IgD-negative memory B cell (primary cell): Measurements from ENCODE around the gene DENND6B. TPM values are rescaled to one million over a fixed set of nuclear protein-coding genes. Genes with fewer than 3 reads are reported as not detected.
"Not testable (repeated sequence)": the region's sequence is repeated elsewhere in the genome, so short reads cannot be mapped to it uniquely, and the experiment has no call there.

Source experiments
- H3K27ac Mint-ChIP-seq, 3 donors: one replicate each; pipeline ENCODE4 v1.8.0; 2020 to 2022; ENCODE audit warnings: mild to moderate bottlenecking in 3 of 3, mixed read lengths in 3 of 3, moderate library complexity in 1 of 3
- H3K27me3 Mint-ChIP-seq: one replicate; pipeline ENCODE4 v1.8.0; 2021; ENCODE audit warnings: mixed read lengths
- H3K36me3 Mint-ChIP-seq: one replicate; pipeline ENCODE4 v1.8.0; 2020; ENCODE audit warnings: mild to moderate bottlenecking, mixed read lengths
- H3K4me1 Mint-ChIP-seq, 3 donors: one replicate each; pipeline ENCODE4 v1.8.0; 2020 to 2022; ENCODE audit warnings: mixed read lengths in 3 of 3, mild to moderate bottlenecking in 1 of 3
- H3K4me3 Mint-ChIP-seq, 4 donors: one replicate each; pipeline ENCODE4 v1.8.0; 2020 to 2022; ENCODE audit warnings: mild to moderate bottlenecking in 4 of 4, mixed read lengths in 4 of 4, moderate library complexity in 3 of 4
- H3K9me3 Mint-ChIP-seq, 3 donors: one replicate each; pipeline ENCODE4 v1.8.0; 2020 to 2021; ENCODE audit warnings: mixed read lengths in 3 of 3, mild to moderate bottlenecking in 1 of 3
- polyA plus RNA-seq: library from polyadenylated mRNA; unstranded; fragments of 300-500 nt; fragmentation: Illumina TruSeq; gene quantifications from one replicate; pipeline ENCODE4 v1.2.3, GENCODE V29; 2021

Gene DENND6B
- polyA plus RNA-seq, 1 donor from 2014 or later, result 1.2 TPM

DNA sequence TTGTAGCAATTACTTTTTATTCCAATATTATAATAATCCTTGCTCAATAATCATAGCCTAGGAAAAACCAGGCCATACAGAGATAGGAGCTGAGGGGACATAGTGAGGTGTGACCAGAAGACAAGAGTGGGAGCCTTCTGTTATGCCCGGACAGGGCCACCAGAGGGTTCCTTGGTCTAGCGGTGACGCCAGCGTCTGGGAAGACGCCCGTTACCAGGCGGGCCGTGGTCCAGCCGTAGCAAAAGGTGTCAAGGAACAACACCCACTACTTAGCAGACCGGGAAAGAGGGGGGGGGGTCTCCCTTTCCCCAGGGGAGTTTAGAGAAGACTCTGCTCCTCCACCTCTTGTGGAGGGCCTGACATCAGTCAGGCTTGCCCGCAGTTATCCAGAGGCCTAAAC is 53.5 kb downstream of the DENND6B start:
- peak overlapping the region in 2 of 3 donors; percentile 38 to 88 for H3K27ac Mint-ChIP-seq
- not testable (repeated sequence) for H3K4me1 Mint-ChIP-seq, H3K36me3 Mint-ChIP-seq, H3K27me3 Mint-ChIP-seq, H3K9me3 Mint-ChIP-seq, H3K4me3 Mint-ChIP-seq

DNA sequence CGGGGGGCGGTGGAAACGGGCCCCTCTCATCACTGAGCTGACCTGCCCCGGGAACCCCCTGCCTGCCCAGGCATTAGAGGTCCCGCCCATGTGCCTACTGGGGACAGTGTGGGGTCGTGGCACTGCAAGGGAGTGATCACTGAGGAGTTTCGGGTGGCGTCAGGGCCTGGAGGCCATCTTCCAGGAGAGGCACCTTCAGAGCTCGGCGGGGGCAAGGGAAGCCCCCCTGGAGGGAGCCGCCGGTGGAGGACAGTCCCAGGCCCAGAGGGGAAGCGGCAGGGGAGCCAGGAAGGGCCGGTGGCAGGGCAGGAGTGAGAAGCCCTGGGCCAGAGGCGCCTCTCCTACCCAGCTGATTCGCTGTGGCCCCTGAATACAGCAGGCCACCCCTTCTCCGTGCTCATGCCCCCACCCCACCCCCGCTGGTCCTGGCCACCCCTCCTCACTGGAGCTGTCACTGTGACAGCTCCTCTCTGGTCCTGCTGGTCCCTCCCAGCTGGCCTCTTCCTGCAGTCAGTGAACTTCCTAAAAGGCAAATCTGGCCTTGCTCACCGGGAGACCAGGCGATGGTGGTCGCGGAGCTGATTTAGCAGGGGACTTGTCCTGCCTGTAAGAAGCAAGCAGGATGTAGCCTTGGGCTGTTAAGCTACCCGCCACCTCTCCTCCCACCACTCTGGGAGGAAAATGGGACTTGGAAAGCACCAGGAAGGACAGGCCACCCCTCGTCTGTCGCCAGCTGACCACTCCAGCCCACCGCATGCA is 54.6 kb downstream of the DENND6B start:
- H3K27ac Mint-ChIP-seq, result no peak overlapping the region
- no peaks in the 10 kb centered on the region for H3K36me3 Mint-ChIP-seq
- H3K27me3 Mint-ChIP-seq, result peaks cover 5% of the 10 kb centered on the region
- H3K4me3 Mint-ChIP-seq, result peak overlapping the region in 3 of 4 donors; percentile 1 to 74 (median 16)
- H3K9me3 Mint-ChIP-seq, result no peaks in the 10 kb centered on the region
- peaks cover 0 to 4% (median 2%) of the 10 kb centered on the region in 3 donors for H3K4me1 Mint-ChIP-seq

DNA sequence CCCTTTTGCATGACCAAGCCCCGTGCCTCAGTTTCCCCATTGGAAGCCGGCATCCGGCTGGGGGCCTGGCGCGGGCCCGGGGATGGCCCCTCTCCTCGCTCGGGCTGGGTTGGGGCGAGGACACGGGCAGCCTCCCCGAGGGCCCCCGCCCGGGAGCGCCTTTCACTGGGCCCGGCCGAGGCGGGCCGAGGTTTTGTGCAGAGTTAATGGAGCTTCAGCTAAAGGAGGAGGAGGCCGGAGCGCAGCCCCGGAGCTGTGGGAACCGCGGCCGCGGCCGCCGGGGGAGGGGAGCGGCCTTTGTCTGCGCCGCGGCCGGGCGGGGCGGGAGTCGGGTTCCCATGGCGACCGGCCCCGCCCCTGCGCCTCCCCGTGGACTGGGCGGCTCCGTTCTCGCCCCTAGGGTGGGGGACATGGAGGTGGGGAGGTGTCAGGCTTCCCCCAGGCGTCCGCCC is 55.3 kb downstream of the DENND6B start:
- Mint-ChIP-seq H3K4me3 (peak overlapping the region in 2 of 4 donors; percentile 81 to 84), H3K36me3 (no peaks in the 10 kb centered on the region), H3K4me1 (peaks cover 0 to 4% (median 2%) of the 10 kb centered on the region in 3 donors), H3K27ac (no peak overlapping the region), H3K27me3 (peaks cover 5% of the 10 kb centered on the region), H3K9me3 (no peaks in the 10 kb centered on the region)

DNA sequence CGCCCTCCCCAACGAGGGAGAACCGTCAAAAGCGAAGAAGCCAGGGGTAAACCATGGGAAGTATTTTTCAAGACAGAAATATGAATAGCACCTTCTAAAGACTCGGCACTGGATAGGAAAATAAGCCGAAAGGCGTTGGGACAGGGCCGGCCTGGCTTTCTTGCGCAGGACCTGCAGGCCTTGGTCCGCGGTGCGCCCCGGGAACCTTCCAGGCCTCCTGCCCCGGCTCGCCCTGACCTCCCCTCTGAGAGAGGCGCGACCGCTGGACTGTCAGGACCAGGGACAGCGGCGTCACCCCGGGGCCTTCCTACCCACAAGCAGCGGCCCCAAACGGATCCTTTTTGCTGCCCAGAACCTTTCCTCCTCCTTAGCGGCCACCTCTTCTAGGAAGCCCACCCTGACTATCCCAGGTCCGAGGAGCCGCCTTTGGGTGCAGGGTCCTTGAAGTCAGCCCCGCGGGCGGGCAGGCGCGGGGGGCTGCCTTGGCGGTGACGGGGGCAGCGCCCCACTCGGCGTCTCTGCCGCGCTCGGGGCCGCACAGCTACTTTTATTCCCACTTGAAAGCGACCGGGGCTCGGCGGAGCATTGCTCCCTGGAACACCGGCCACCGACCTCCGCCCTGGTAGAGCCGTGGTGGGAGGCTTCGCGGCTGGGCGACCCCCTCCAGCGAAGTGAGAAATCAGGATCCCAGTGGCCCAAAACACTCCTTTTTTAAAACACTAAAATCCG is 56.0 kb downstream of the DENND6B start:
- Mint-ChIP-seq H3K9me3 (no peaks in the 10 kb centered on the region), H3K4me3 (peak overlapping the region; percentile 79 to 90 (median 86)), H3K27ac (peak overlapping the region; percentile 9 to 86 (median 16)), H3K27me3 (peaks cover 5% of the 10 kb centered on the region), H3K36me3 (no peaks in the 10 kb centered on the region), H3K4me1 (peaks cover 0 to 4% (median 2%) of the 10 kb centered on the region in 3 donors)

DNA sequence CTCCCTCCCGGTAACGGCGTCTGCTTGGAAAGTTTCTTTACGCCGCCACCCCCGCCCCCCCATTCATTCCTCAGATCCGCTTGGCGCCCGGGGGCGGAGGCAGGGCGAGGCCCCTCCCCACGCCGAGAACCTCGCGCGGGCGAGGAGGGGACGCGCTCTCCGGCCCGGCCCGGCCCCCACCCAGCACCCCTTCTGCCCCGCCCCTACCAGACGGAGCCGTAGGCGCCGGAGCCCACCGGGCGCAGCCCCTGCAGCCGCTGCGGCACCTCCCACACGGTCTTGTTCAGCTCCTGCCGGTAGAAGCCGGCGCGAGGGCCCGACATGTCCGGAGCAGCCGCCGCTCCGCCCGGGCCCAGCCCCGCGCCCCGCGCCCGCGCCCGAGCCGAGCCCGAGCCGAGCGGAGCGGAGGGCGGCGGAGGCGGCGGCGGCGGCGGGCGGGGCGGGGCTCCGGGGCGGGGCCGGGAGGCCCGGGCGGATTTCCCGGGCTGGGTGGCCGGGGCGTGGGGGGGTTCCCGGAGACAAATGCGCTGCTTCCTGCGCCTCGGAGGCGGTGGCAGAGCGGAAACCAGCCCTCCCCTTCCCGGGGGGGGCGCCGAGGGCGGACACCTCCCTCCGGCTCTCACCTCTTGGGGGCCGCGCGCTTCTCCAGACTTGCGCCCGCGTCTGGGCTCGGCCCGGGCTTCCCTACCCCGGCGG is 56.7 kb downstream of the DENND6B start, which contains the start of gene MAPK11:
Gene MAPK11, minus strand, starts transcription at position 411 of the 696 bp plus-strand sequence. Its CDS starts 88 bp downstream, at position 323.
- peak within 1 kb of the TSS; percentile 79 to 90 (median 86) for H3K4me3 Mint-ChIP-seq
- no peaks in the 10 kb centered on the region for H3K36me3 Mint-ChIP-seq
- H3K27me3 Mint-ChIP-seq, result peaks cover 5% of the 10 kb centered on the region
- H3K9me3 Mint-ChIP-seq, result no peaks in the 10 kb centered on the region
- H3K27ac Mint-ChIP-seq, result peak within 1 kb of the TSS; percentile 16 to 86 (median 48)
- H3K4me1 Mint-ChIP-seq, result peaks cover 0 to 4% (median 2%) of the 10 kb centered on the region in 3 donors

DNA sequence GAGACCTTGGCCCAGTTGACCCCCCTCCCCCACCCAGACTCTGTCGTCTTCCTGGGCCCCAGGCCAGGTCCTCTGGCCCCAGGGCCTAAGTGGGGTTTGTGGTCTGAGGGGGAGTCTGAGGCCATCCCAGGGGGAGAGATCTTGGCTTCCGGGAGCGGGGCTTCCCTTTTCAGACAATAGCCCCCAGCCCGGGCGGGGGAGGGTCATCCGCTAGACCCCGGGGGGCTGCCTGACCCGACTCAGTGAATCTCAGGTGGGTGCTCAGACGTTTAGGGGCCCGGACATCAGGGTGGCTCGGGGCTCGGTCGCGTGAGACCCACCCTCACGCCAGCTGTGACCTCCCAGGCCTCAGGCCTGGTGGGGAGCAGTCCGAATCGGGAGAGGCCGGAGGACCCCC is 57.2 kb downstream of the DENND6B start:
- Mint-ChIP-seq H3K4me3 (peak overlapping the region; percentile 64 to 85 (median 76)), H3K9me3 (no peaks in the 10 kb centered on the region), H3K27ac (peak overlapping the region in 1 of 3 donors; percentile 48), H3K36me3 (no peaks in the 10 kb centered on the region), H3K4me1 (peaks cover 0 to 4% (median 2%) of the 10 kb centered on the region in 3 donors), H3K27me3 (peaks cover 5% of the 10 kb centered on the region)

DNA sequence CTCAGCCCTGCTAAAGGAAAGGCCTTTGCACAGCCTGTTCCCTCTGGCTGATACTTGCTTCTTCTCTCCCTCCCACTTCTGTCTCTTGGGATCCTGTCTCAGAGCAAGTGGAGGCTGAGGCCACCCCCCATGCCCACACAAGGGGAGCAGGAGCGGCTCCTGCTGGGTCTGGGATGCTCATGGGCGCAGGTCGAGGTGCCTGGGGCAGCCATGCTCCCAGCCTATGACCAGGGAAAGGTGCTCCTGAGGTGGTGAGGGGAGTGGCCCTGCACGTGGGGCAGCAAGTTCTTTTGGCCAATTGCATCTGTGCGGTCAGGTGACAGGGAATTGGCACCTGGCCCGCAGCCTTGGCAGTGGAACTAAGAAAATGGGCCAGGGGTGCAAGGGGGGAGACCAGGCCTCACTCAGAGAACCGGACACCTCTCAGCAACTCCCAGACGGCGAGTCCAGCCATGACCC is 58.1 kb downstream of the DENND6B start:
- peak overlapping the region; percentile 21 to 85 (median 58) for H3K4me3 Mint-ChIP-seq
- no peaks in the 10 kb centered on the region for H3K9me3 Mint-ChIP-seq
- peak overlapping the region; percentile 10 to 86 (median 48) for H3K27ac Mint-ChIP-seq
- no peaks in the 10 kb centered on the region for H3K36me3 Mint-ChIP-seq
- peaks cover 5% of the 10 kb centered on the region for H3K27me3 Mint-ChIP-seq
- H3K4me1 Mint-ChIP-seq, result peaks cover 0 to 4% (median 2%) of the 10 kb centered on the region in 3 donors

DNA sequence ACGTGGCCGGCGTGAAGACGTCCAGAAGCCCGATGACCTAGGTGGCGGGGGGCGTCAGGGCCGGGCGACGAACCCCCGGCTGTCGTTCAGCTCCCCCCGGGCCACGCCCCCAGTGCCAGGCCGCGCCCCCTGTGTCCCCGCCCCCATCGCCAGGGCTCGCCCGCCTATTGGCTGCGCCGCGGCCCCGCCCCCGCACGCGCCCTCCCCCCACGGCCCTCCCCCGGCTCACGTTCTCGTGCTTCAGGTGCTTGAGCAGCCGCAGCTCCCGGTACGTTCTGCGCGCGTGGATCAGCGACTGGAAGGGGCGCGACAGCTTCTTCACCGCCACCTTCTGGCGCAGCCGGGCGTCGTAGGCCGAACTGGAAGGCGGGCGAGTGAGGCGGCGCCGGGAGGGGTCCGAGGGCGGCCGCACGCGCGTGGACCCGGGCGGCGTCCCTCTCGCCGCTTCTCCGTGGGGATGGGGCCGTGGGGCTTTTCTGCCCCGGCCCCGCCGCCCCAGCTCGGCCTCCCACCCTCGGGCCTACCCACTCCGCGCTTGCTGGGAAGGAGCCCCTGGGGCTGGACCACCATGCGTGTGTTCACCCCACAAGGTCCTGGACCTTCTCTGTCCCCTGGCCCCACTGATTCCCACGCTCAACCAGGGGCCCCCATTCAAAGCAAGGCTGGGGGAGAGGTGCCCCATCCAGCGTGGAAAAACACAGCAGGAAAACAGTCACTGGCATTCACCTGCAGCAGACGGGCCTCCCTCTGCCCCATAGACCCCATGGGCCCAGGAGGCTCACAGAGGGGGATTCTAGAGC is 59.0 kb downstream of the DENND6B start:
- H3K9me3 Mint-ChIP-seq, result no peaks in the 10 kb centered on the region
- no peaks in the 10 kb centered on the region for H3K36me3 Mint-ChIP-seq
- H3K27ac Mint-ChIP-seq, result peak overlapping the region in 1 of 3 donors; percentile 10
- H3K4me3 Mint-ChIP-seq, result peak overlapping the region in 2 of 4 donors; percentile 23 to 67
- H3K4me1 Mint-ChIP-seq, result peaks cover 0 to 4% (median 2%) of the 10 kb centered on the region in 3 donors
- peaks cover 5% of the 10 kb centered on the region for H3K27me3 Mint-ChIP-seq

DNA sequence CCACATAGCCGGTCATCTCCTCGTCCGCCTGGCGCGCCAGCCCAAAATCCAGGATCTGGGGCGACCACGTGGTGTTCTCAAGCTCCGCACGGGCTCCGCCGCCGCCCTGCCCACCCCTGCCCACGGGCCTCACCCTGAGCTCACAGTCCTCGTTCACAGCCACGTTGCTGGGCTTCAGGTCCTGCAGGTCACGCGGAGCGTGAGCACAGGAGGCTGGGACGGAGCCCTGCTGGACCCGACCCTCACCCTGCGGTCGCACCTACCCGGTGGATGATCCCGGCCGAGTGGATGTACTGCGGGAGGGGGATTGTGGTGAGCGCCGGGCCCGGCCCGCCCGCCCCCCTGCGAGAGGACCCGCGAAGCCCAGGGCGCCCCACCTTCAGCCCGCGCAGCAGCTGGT is 59.8 kb downstream of the DENND6B start:
- H3K4me1 Mint-ChIP-seq, result peaks cover 0 to 6% (median 4%) of the 10 kb centered on the region in 3 donors
- H3K9me3 Mint-ChIP-seq, result no peaks in the 10 kb centered on the region
- H3K36me3 Mint-ChIP-seq, result no peaks in the 10 kb centered on the region
- H3K27ac Mint-ChIP-seq, result no peak overlapping the region
- H3K27me3 Mint-ChIP-seq, result peaks cover 9% of the 10 kb centered on the region
- no peak overlapping the region for H3K4me3 Mint-ChIP-seq

DNA sequence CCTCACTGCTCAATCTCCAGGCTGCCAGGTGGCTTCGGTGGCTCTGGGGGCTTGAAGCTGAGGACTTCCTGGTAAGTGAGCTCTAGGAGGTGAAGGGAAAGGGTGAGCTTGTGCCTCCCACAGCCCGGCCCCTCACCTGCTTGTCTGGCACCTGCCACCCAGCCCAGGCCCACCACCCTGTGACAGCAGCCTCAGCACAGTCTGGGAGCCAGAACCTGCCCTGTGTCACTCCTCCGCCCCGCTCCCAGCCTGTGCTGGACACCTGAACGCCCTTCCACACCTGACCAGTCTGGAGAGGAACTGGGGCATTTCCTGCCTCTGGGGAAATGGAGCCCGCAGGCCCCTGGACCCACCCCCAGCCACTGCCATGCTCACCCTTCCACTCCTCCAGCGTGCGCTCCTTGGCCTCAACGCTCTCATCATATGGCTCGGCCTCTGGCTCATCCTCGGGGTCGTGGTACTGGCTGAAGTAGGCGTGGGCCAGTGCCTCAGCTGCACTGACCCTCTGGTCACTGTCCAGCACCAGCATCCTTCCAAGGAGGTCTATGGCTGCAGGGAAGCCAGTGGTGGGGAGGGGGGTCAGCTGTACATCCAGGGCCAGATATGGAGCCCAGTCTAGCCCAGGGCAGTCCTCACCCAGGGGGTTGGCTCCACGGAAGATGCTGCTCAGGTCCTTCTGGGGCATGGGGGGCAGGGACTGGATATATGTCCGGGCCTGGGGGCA is 61.7 kb downstream of the DENND6B start:
- Mint-ChIP-seq H3K36me3 (no peaks in the 10 kb centered on the region), H3K27me3 (peaks cover 7% of the 10 kb centered on the region), H3K4me3 (no peak overlapping the region), H3K9me3 (no peaks in the 10 kb centered on the region), H3K27ac (no peak overlapping the region), H3K4me1 (peaks cover 0 to 7% (median 2%) of the 10 kb centered on the region in 3 donors)

DNA sequence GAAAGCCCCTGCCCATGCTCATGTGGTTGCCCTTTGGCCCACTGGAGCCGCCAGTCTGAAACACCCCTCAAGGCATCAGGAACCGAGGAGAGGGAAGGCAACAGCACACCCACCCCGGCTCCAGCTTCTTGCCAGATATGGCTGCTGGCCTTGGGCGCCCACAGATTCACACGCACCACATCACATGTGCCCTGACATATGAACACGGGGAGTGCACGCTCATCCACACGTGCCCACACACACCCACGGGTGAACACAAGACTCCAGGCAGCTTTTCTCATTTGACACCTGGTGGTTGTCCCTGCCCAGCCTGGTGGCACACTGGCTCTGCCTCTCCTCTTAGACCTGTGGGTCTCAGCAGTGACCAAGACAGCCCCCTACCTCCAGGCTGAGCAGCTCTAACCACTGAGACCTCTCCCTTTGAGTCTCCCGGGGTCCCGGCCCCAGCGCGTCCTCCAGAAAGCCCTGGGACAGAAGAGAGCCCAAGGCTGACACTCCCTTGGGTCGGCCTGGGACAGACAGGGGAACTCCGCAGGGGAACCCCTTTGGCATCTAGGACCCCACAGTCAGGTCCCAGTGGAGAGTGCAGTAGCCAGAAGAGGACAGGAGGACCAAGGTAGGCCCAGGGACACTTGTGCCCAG is 62.6 kb downstream of the DENND6B start:
- no peaks in the 10 kb centered on the region for H3K9me3 Mint-ChIP-seq
- H3K27ac Mint-ChIP-seq, result no peak overlapping the region
- H3K36me3 Mint-ChIP-seq, result no peaks in the 10 kb centered on the region
- H3K27me3 Mint-ChIP-seq, result peaks cover 7% of the 10 kb centered on the region
- peaks cover 0 to 7% (median 2%) of the 10 kb centered on the region in 3 donors for H3K4me1 Mint-ChIP-seq
- H3K4me3 Mint-ChIP-seq, result peak overlapping the region in 1 of 4 donors; percentile 32

DNA sequence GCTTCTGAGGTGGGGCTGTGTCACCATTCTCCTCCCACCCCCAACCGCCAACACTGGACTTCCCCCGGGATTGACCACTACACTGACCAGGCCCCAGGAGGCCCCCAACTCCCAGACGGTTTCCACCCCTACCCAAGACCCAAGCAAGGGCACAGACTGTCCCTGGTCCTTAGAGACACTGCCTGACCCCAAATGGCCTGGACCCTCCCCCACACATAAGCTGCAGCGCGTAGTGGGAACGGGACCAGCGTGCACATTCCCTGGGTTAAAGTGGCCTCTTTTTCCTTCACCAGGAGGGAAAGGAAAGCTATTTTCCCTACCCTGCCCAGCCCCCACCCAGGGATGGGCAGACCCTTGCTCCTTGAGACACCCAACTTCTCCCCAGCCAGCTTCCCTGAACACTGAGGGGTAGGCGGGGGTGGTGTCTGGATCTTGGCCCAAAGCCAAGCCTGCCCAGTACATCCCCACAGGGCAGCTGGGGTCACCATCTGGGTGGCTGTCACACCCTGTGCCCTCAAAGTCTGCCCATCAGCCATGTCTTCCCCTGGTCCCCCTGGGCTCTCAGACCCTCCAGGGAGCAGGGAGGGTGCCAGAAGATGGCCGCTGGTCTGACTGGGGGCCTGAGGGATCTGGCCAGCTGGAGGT is 63.7 kb downstream of the DENND6B start:
- H3K27ac Mint-ChIP-seq, result no peak overlapping the region
- H3K4me1 Mint-ChIP-seq, result peaks cover 0 to 6% (median under 1%) of the 10 kb centered on the region in 3 donors
- H3K27me3 Mint-ChIP-seq, result peaks cover 9% of the 10 kb centered on the region
- peak overlapping the region in 2 of 4 donors; percentile 26 to 58 for H3K4me3 Mint-ChIP-seq
- no peaks in the 10 kb centered on the region for H3K36me3 Mint-ChIP-seq
- H3K9me3 Mint-ChIP-seq, result no peaks in the 10 kb centered on the region

DNA sequence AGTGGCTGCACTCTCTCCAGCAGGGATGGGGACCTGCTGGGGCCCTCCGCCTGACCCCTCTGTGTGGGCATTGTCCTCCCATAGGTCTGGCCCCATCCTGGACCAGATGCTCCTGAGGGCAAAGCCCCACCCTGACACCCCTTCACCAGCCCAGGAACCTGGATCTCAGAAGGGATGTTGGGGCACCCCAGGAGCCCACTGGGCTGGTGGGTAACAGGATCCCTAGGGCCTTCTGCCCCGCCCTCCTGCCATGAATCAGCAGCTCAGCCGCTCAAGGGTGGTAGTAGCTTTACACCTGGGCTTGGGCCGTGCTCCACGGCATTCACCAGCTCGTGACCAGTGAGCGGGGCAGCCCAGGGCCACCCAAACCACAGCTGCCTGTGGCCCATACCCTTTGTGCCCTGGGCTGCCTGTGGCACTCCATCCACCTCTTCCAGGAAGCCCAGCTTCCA is 64.3 kb downstream of the DENND6B start:
- H3K27me3 Mint-ChIP-seq, result peaks cover 9% of the 10 kb centered on the region
- peak overlapping the region; percentile 26 to 91 (median 61) for H3K4me3 Mint-ChIP-seq
- no peak overlapping the region for H3K27ac Mint-ChIP-seq

More for the DNA sequence above, 64.3 kb downstream of the DENND6B start:
- Mint-ChIP-seq H3K9me3 (no peaks in the 10 kb centered on the region), H3K36me3 (no peaks in the 10 kb centered on the region), H3K4me1 (peaks cover 0 to 6% (median 0%) of the 10 kb centered on the region in 3 donors)
